ENCODE results near the gene LEPR.

Gene LEPR

GRCh38 chr1:65412256-65412983 is 8.0 kb upstream of the LEPR start:
- DNase-seq (ENCODE audit: low read depth in 2 of 2) = no peak

DNA sequence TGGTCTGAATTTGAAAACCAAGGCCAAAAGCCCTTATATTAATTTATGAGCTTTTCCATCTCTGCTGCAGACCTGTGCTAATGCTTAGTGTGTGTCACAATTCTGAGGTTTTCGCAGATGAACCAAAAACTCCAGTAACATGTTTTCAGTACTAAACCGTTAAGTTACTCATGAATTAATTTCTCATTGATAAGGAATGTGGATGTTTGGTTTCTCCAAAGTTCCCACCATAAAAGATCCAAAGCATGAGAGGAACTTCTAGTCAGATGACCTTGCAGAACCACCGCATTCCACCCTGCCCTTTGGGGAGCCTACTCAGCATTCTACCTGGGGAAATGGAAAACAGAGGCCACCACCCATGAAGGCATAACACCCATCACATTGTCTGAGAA is 7.5 kb upstream of the LEPR start:
- DNase-seq (ENCODE audit: low read depth in 2 of 2) = no peak

GRCh38 chr1:65414538-65414937 is 5.9 kb upstream of the LEPR start:
- DNase-seq (ENCODE audit: low read depth in 2 of 2) = no peak

GRCh38 chr1:65416767-65417166 is 3.7 kb upstream of the LEPR start:
- DNase-seq (ENCODE audit: low read depth in 2 of 2) = no peak

- no peak for DNase-seq (ENCODE audit: low read depth in 2 of 2)
Observed at GRCh38 chr1:65417729-65418128, 2.7 kb upstream of the LEPR start.

- DNase-seq (ENCODE audit: low read depth in 2 of 2) = no peak
Observed at GRCh38 chr1:65418522-65419185, 1.8 kb upstream of the LEPR start.

- peak; percentile 95 to 98 for DNase-seq (ENCODE audit: low read depth in 2 of 2)
Observed at GRCh38 chr1:65419681-65420589, 533 bp upstream of the LEPR start.

- no peak for DNase-seq (ENCODE audit: low read depth in 2 of 2)
Observed at GRCh38 chr1:65421351-65422025, 1.0 kb downstream of the LEPR start.

DNA sequence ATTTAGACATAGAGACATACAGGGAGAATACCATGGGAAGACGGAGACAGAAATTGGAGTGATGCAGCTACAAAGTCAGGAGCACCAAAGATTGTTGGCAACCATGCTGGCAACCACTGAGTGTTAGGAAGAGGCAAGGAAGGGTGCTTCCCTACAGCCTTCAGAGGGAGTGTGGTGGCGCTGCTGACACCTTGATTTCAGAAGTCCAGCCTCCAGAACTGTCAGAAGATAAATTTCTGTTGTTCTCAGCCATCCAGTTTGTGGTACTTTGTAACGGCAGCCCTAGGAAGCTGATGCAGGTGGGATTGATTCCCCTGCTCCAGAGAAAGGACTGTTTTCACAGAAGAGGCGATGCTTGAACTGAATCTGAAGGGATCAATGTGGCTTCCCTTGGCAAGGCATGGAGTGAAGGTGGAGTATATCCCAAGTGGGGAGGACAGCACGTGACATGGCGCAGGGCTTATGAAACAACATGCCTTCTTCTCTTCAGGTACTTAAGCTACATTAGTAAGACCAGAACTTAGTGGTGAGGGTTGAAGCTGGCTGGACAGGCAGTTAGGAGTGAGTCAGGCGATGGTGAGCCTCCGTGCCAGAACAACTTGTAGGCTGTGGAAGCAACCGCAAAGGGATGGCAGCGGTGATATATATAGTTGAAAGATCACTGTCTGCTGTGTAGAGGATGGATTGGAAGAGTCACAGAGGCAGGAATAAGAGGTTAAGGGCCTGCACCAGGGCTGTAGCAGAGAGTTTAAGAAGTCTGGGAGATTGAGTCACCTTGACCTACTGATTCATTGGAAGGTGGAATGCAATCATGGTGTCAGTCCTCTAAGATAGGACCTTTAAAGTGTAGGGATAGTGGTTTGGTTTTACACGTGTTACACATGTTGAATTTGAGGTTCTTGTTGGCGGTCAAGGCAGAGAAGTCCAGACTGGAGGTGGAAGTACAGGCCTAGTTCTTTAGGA is 2.1 kb downstream of the LEPR start:
- no peak for DNase-seq (ENCODE audit: low read depth in 2 of 2)

DNA sequence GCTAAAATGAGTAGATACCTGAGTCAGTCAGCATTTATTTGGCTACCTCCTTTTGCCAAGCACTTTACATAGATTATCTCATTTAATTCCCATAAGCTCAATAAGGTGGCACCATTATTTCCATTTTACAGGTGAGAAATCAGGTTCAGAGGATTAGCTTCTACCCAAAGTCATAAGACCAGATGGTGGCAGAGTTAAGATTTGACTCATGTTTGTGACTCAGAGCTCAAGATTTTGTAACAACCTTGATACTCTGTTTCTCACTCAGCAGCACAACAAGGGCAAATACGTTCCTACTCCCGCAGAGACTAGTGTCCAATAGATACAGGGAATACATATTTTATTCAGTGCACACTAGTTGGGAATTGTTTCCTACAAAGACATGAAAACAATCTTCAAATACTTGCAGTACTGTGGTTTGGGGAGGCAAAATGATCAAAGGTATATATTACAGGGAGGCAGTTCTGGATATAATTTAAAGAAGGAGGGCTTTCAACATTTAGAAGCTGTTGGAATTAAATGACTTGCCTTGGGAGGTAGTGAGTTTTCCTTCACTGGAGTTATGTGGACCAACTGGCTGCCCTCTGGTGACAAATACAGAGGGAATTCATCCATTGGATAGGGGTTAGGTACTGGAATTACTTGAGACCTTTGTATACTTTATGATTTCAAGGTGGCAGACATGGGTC is 3.6 kb downstream of the LEPR start:
- no peak for DNase-seq (ENCODE audit: low read depth in 2 of 2)

DNA sequence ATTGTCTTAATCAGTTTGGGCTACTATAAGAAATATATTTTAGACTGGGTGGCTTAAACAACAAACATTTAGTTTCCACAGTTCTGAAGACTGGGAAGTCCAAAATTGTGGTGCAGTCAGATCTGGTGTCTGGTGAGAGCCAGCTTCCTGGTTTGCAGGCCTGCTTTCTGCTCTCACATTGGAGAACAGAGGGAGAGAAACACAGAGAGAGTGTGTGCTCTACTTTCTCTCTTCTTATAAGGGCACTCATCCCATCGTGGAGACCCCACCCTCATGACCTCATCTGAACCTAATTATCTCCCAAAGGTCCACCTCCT is 4.1 kb downstream of the LEPR start:
- DNase-seq (ENCODE audit: low read depth in 2 of 2) = no peak

DNA sequence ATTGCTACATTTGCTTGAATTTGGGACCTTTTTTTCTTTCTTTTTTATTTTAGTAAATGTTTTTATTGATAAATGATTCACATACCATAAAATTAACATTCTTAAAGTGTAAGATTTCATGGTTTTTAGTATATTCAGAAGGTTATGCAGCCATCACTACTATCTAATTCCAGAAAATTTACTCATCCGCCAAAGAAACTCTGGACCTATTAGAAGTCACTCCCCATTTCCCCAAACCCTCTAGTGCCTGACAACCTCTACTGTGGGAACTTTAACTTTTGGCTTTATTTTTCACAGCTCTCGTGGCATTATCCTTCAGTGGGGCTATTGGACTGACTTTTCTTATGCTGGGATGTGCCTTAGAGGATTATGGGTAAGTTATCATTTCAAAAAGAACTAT is 4.5 kb downstream of the LEPR start:
- DNase-seq (ENCODE audit: low read depth in 2 of 2) = no peak

DNA sequence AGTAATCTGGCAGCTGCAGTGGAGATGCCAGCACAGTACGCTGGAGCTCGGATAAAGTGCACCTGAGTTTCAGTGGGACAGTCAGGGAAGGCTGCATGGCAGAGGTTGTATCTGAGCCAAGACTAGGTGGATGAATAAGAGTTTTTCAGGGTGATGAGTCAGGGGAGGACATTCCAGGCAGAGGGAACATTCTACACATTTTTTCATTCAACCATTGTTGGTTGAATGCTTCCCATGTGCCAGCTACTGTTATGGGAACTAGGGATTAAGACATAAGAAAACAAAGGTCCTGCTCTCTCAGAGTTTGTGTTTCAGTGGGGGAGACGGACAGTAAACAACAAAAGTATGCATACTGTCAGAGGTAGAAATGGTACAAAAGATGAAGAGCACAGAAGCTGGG is 5.2 kb downstream of the LEPR start:
- DNase-seq (ENCODE audit: low read depth in 2 of 2) = no peak

GRCh38 chr1:65429078-65429477 is 8.6 kb downstream of the LEPR start:
- DNase-seq (ENCODE audit: low read depth in 2 of 2) = no peak

GRCh38 chr1:65429806-65430205 is 9.3 kb downstream of the LEPR start:
- no peak for DNase-seq (ENCODE audit: low read depth in 2 of 2)

- no peak for DNase-seq (ENCODE audit: low read depth in 2 of 2)
Observed at GRCh38 chr1:65431111-65431705, 10.7 kb downstream of the LEPR start.

DNA sequence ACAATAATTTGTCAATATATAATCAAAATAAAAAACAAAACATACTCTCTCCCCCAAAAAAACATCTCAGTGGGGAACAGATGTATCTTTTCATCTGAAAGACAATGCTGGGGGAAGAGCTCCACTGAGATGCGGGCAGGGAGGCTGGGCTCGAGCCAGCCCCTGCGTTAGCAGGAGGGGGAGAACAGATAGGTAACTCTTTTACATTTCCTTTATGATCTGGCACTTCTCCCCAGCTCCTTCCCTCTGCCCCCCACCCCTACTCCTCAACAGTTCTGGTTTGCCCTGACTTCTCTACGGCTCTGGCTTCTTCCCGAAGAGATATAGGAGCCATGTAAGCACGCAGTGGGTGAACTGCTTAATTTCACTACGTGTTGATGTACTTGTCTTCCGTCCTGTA is 12.4 kb downstream of the LEPR start:
- DNase-seq (ENCODE audit: low read depth in 2 of 2) = no peak

- no peak for DNase-seq (ENCODE audit: low read depth in 2 of 2)
Observed at GRCh38 chr1:65434255-65434654, 13.8 kb downstream of the LEPR start.

- DNase-seq (ENCODE audit: low read depth in 2 of 2) = no peak
Observed at GRCh38 chr1:65434760-65435159, 14.3 kb downstream of the LEPR start.

- DNase-seq (ENCODE audit: low read depth in 2 of 2) = no peak
Observed at GRCh38 chr1:65435987-65436386, 15.5 kb downstream of the LEPR start.
